HG02588 (cell line): ENCODE data around the gene ITSN1.

Source experiments
- ATAC-seq: cut with Tn5 transposase; IDR thresholded peaks from one replicate; pipeline ENCODE4 v1.9.1; 2021; ENCODE audit warnings: mild to moderate bottlenecking, moderate library complexity; ENCODE audit not compliant: unreplicated experiment

ITSN1 gene

GRCh38 chr21:33801424-33802405 lies 159.4 kb downstream of the ITSN1 start:
- no peak for ATAC-seq

GRCh38 chr21:33802481-33802880 lies 160.2 kb downstream of the ITSN1 start:
- ATAC-seq: no peak

GRCh38 chr21:33808715-33809367 lies 166.5 kb downstream of the ITSN1 start:
- no peak for ATAC-seq

GRCh38 chr21:33810766-33811165 lies 168.5 kb downstream of the ITSN1 start:
- no peak for ATAC-seq

- no peak for ATAC-seq
Observed at GRCh38 chr21:33811167-33812010, 169.1 kb downstream of the ITSN1 start.

GRCh38 chr21:33813832-33814365 lies 171.6 kb downstream of the ITSN1 start:
- no peak for ATAC-seq

GRCh38 chr21:33815143-33815707 lies 172.9 kb downstream of the ITSN1 start:
- no peak for ATAC-seq

GRCh38 chr21:33816174-33816573 lies 173.9 kb downstream of the ITSN1 start:
- no peak for ATAC-seq

GRCh38 chr21:33817138-33817537 lies 174.8 kb downstream of the ITSN1 start:
- ATAC-seq: no peak

- ATAC-seq: no peak
Observed at GRCh38 chr21:33817663-33818451, 175.6 kb downstream of the ITSN1 start.

GRCh38 chr21:33820230-33820770 lies 178.0 kb downstream of the ITSN1 start:
- no peak for ATAC-seq

GRCh38 chr21:33820798-33821197 lies 178.5 kb downstream of the ITSN1 start:
- ATAC-seq: no peak

- ATAC-seq: no peak
Observed at GRCh38 chr21:33821503-33822322, 179.4 kb downstream of the ITSN1 start.

- ATAC-seq: no peak
Observed at GRCh38 chr21:33824156-33824941, 182.0 kb downstream of the ITSN1 start.

- no peak for ATAC-seq
Observed at GRCh38 chr21:33825419-33825818, 183.1 kb downstream of the ITSN1 start.

- no peak for ATAC-seq
Observed at GRCh38 chr21:33825915-33826314, 183.6 kb downstream of the ITSN1 start.

- ATAC-seq: no peak
Observed at GRCh38 chr21:33828083-33828482, 185.8 kb downstream of the ITSN1 start.

- ATAC-seq: no peak
Observed at GRCh38 chr21:33828577-33828976, 186.3 kb downstream of the ITSN1 start.
